ENCODE data around the gene GSAP. TPM values are rescaled to one million over a fixed set of nuclear protein-coding genes. Genes with fewer than 3 reads are reported as not detected.

The GSAP gene
- total and polyA plus RNA-seq, 5 donors from 2014 or later = 1.1 to 6.8 (median 3.2) TPM

DNA sequence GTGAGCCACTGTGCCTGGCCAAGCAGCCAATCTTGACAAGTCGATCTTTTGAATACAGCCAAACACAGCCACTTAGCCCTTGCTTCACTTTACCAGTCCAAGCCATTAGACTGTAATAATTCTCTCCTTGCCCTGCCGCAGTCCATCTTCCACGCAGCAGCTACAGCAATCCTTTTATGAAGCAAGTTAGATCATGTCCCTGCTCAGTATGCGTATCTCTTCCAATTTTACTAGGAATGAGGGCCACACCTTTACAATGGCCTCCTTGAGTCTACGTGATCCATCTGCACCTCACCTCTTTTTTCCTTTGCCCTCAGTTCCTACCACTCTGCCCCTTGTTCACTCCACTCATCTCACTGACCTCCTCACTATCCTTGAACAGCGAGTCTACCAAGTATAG lies 22.2 kb downstream of the GSAP start:
- ATAC-seq (ENCODE audit: low read depth in 2 of 2) (no peak), DNase-seq (no peak)
- Histone ChIP-seq H3K27ac (ENCODE audit: insufficient read depth, low read length, poor library complexity, severe bottlenecking) (no peak overlapping the region), H3K27me3 (ENCODE audit: control insufficient read depth, insufficient read depth, low read length) (peaks cover 4% of the 10 kb centered on the region), H3K4me3 (ENCODE audit: low read depth, low read length) (no peak overlapping the region), H3K9me3 (ENCODE audit: control insufficient read depth in 2 of 2, low read length in 2 of 2) (no peaks in the 10 kb centered on the region), H3K4me1 (ENCODE audit: control insufficient read depth, insufficient read depth, low read length, poor library complexity, severe bottlenecking) (no peaks in the 10 kb centered on the region), H3K36me3 (ENCODE audit: control insufficient read depth, insufficient read depth, low read length) (no peaks in the 10 kb centered on the region)
- H3K27me3 Mint-ChIP-seq = no peaks in the 10 kb centered on the region
- no peak overlapping the region for H3K4me3 Mint-ChIP-seq
- peaks cover 0 to 4% (median 0%) of the 10 kb centered on the region in 7 donors for H3K9me3 Mint-ChIP-seq
- H3K27ac Mint-ChIP-seq = no peak overlapping the region
- peaks cover 3 to 18% (median 10%) of the 10 kb centered on the region in 4 donors for H3K4me1 Mint-ChIP-seq
- peaks cover 30% of the 10 kb centered on the region for H3K36me3 Mint-ChIP-seq

DNA sequence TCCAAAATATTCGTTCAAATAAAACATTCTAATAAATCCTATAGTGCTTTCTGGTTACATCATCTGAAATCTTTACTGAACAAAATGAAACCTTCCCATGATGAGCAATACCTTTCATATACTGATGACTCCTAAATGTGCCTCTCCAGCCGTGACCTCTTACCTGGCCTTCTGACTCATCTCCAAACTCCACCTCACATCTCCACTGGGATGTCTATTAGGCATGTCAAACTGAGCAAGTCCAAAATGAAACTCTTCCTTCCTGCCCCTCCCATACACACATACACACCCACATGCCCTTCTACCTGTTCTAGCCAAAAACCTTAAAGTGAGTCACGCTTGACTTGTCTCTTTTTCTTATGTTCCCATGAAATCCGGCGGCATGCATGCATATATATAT lies 22.9 kb downstream of the GSAP start:
- peak overlapping the region in 1 of 4 donors; percentile 17 for H3K4me3 Mint-ChIP-seq

DNA sequence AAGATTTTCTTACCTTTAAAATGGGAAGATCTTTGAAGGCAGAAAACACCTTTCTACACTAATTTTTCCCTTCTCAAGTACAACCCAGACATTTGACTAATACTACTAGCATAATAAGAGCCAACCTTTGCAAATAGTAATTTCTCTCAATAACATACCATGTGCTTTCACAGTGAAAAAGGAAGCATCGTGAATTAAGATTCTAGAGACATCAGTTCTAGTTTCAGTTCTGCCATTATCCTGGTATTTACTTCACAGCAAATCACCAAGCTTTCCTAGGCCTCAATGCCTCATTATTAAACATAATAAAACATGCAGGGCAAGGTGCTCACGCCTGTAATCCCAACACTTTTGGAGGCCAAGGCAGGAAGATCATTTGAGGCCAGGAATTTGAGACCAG lies 24.9 kb downstream of the GSAP start:
- no peaks in the 10 kb centered on the region for H3K27me3 Mint-ChIP-seq
- Histone ChIP-seq H3K27me3 (ENCODE audit: control insufficient read depth, insufficient read depth, low read length) (no peaks in the 10 kb centered on the region), H3K36me3 (ENCODE audit: control insufficient read depth, insufficient read depth, low read length) (no peaks in the 10 kb centered on the region), H3K27ac (ENCODE audit: insufficient read depth, low read length, poor library complexity, severe bottlenecking) (no peak overlapping the region), H3K4me1 (ENCODE audit: control insufficient read depth, insufficient read depth, low read length, poor library complexity, severe bottlenecking) (no peaks in the 10 kb centered on the region), H3K4me3 (ENCODE audit: low read depth, low read length) (no peak overlapping the region), H3K9me3 (ENCODE audit: control insufficient read depth in 2 of 2, low read length in 2 of 2) (no peaks in the 10 kb centered on the region)
- peaks cover 3 to 18% (median 10%) of the 10 kb centered on the region in 4 donors for H3K4me1 Mint-ChIP-seq
- ATAC-seq (ENCODE audit: low read depth in 2 of 2) (no peak), DNase-seq (peak in 1 of 3 donors; percentile 2)
- H3K9me3 Mint-ChIP-seq = peaks cover 0 to 4% (median 0%) of the 10 kb centered on the region in 7 donors
- H3K36me3 Mint-ChIP-seq = peaks cover 29% of the 10 kb centered on the region
- H3K4me3 Mint-ChIP-seq = no peak overlapping the region
- no peak overlapping the region for H3K27ac Mint-ChIP-seq

More for the DNA sequence above, 22.9 kb downstream of the GSAP start:
- H3K4me3 ChIP-seq (ENCODE audit: low read depth, low read length) = no peak overlapping the region
- H3K36me3 Mint-ChIP-seq = peaks cover 30% of the 10 kb centered on the region
- no peaks in the 10 kb centered on the region for H3K9me3 ChIP-seq (ENCODE audit: control insufficient read depth in 2 of 2, low read length in 2 of 2)
- H3K27ac ChIP-seq (ENCODE audit: insufficient read depth, low read length, poor library complexity, severe bottlenecking) = no peak overlapping the region
- ATAC-seq (ENCODE audit: low read depth in 2 of 2) (peak; percentile 42 to 53), DNase-seq (peak in 1 of 3 donors; percentile 48)
- peak overlapping the region in 2 of 3 donors; percentile 1 to 9 for H3K27ac Mint-ChIP-seq
- H3K27me3 Mint-ChIP-seq = no peaks in the 10 kb centered on the region
- H3K9me3 Mint-ChIP-seq = peaks cover 0 to 4% (median 0%) of the 10 kb centered on the region in 7 donors
- H3K4me1 ChIP-seq (ENCODE audit: control insufficient read depth, insufficient read depth, low read length, poor library complexity, severe bottlenecking) = no peaks in the 10 kb centered on the region
- H3K36me3 ChIP-seq (ENCODE audit: control insufficient read depth, insufficient read depth, low read length) = no peaks in the 10 kb centered on the region
- peaks cover 4% of the 10 kb centered on the region for H3K27me3 ChIP-seq (ENCODE audit: control insufficient read depth, insufficient read depth, low read length)
- peaks cover 3 to 18% (median 10%) of the 10 kb centered on the region in 4 donors for H3K4me1 Mint-ChIP-seq

DNA sequence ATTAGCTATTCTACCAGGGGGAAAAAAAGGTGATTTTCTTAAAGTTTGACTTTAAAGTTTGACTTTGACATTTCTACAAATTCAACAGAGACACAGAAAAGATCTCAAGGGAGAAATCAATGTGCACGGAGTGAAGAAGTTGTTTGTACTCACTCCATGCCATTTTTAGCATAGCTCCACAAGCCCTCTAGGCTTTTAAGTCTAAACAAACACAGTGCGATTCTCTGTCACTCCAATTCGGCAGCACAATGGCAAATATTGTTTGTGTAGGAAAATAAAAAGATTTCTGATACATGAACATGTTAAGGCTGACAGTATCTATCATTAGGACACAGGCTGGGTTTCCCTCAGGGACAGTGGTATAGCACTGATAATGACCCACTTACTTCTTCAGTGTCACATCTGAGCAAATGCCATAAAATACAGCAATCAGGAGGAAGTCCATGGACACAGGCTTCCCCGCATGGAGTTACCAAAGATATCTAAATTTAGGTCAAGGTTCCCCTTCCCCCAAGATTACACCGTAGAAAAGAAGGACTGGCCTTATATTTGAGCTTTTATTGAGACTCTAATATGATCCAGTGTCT lies 28.0 kb downstream of the GSAP start:
- DNase-seq (no peak), ATAC-seq (ENCODE audit: low read depth in 2 of 2) (no peak)
- no peak overlapping the region for H3K4me3 Mint-ChIP-seq
- H3K27me3 Mint-ChIP-seq = no peaks in the 10 kb centered on the region
- no peaks in the 10 kb centered on the region for H3K9me3 ChIP-seq (ENCODE audit: control insufficient read depth in 2 of 2, low read length in 2 of 2)
- no peaks in the 10 kb centered on the region for H3K36me3 ChIP-seq (ENCODE audit: control insufficient read depth, insufficient read depth, low read length)
- no peak overlapping the region for H3K27ac Mint-ChIP-seq
- H3K27ac ChIP-seq (ENCODE audit: insufficient read depth, low read length, poor library complexity, severe bottlenecking) = no peak overlapping the region
- no peaks in the 10 kb centered on the region for H3K4me1 ChIP-seq (ENCODE audit: control insufficient read depth, insufficient read depth, low read length, poor library complexity, severe bottlenecking)
- no peaks in the 10 kb centered on the region for H3K27me3 ChIP-seq (ENCODE audit: control insufficient read depth, insufficient read depth, low read length)
- peaks cover 13% of the 10 kb centered on the region for H3K36me3 Mint-ChIP-seq
- peaks cover under 1 to 11% (median 3%) of the 10 kb centered on the region in 4 donors for H3K4me1 Mint-ChIP-seq
- H3K4me3 ChIP-seq (ENCODE audit: low read depth, low read length) = no peak overlapping the region
- H3K9me3 Mint-ChIP-seq = peaks cover 0 to 2% (median 0%) of the 10 kb centered on the region in 7 donors

DNA sequence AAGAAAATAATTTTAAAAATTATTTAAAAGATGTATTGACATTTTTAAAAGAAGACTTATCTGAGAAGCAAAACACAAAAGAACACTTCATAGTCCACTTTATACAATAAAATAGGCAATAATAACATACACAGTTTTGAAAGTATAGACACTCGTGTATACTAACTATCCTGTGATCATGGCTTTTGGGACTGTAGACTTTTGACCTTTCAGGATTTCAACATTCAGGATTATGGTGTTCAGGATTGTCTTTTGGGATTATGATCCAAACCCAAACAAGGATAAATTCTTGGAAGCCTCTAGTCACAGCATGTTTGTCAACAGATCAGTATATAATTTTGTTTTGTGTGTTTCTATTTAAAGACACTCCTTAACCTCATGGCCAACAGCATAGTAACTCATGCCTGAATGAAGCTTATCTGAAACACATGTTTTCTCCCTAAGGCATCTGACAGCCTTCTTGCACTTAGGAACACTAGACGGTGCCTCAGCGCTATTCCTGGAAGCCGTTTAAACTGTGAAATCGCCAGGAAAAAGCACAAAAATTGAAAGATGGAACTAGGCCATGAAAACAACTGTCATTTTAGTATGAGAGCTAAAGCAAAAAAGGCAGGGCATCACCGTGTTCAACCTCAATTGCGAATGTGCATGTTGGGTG lies 29.9 kb downstream of the GSAP start:
- no peak for ATAC-seq (ENCODE audit: low read depth in 2 of 2)
- Mint-ChIP-seq H3K27me3 (no peaks in the 10 kb centered on the region), H3K36me3 (peaks cover 22% of the 10 kb centered on the region)

DNA sequence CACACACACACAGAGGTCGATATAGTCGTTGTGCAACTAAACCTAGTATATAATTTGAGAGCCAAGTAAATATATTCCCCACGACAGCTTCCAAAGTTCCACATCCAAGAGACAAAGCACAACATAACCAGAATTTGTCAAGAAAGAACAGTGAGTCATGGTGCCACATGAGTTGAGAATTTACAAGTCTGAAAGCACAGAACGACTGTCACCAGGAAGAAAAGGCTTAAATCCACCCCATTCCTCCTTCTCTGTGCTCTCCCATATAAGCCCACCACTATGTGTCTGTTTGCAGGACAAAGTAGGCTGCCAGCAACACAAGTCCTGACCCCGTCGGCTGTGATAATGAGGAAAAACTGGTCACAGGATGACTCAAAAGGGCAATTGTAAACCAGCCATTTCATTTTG lies 32.8 kb downstream of the GSAP start:
- Mint-ChIP-seq H3K4me1 (peaks cover 0 to 2% (median 0%) of the 10 kb centered on the region in 4 donors), H3K9me3 (peaks cover 0 to 3% (median 0%) of the 10 kb centered on the region in 7 donors), H3K4me3 (no peak overlapping the region), H3K27me3 (peaks cover 7% of the 10 kb centered on the region), H3K36me3 (peaks cover 32% of the 10 kb centered on the region), H3K27ac (no peak overlapping the region)
- Histone ChIP-seq H3K27me3 (ENCODE audit: control insufficient read depth, insufficient read depth, low read length) (peaks cover 8% of the 10 kb centered on the region), H3K27ac (ENCODE audit: insufficient read depth, low read length, poor library complexity, severe bottlenecking) (no peak overlapping the region), H3K9me3 (ENCODE audit: control insufficient read depth in 2 of 2, low read length in 2 of 2) (no peaks in the 10 kb centered on the region), H3K4me3 (ENCODE audit: low read depth, low read length) (no peak overlapping the region), H3K36me3 (ENCODE audit: control insufficient read depth, insufficient read depth, low read length) (no peaks in the 10 kb centered on the region), H3K4me1 (ENCODE audit: control insufficient read depth, insufficient read depth, low read length, poor library complexity, severe bottlenecking) (no peaks in the 10 kb centered on the region)
- ATAC-seq (ENCODE audit: low read depth in 2 of 2) = no peak
- no peak for DNase-seq

More for the DNA sequence above, 29.9 kb downstream of the GSAP start:
- H3K9me3 Mint-ChIP-seq = peaks cover 0 to 2% (median 0%) of the 10 kb centered on the region in 7 donors
- no peaks in the 10 kb centered on the region for H3K4me1 ChIP-seq (ENCODE audit: control insufficient read depth, insufficient read depth, low read length, poor library complexity, severe bottlenecking)
- no peak overlapping the region for H3K4me3 Mint-ChIP-seq
- H3K36me3 ChIP-seq (ENCODE audit: control insufficient read depth, insufficient read depth, low read length) = no peaks in the 10 kb centered on the region
- no peak overlapping the region for H3K27ac Mint-ChIP-seq
- H3K27me3 ChIP-seq (ENCODE audit: control insufficient read depth, insufficient read depth, low read length) = peaks cover 2% of the 10 kb centered on the region
- no peak overlapping the region for H3K4me3 ChIP-seq (ENCODE audit: low read depth, low read length)
- no peak overlapping the region for H3K27ac ChIP-seq (ENCODE audit: insufficient read depth, low read length, poor library complexity, severe bottlenecking)
- no peaks in the 10 kb centered on the region for H3K9me3 ChIP-seq (ENCODE audit: control insufficient read depth in 2 of 2, low read length in 2 of 2)
- DNase-seq = no peak
- H3K4me1 Mint-ChIP-seq = peaks cover 0 to 2% (median 1%) of the 10 kb centered on the region in 4 donors

DNA sequence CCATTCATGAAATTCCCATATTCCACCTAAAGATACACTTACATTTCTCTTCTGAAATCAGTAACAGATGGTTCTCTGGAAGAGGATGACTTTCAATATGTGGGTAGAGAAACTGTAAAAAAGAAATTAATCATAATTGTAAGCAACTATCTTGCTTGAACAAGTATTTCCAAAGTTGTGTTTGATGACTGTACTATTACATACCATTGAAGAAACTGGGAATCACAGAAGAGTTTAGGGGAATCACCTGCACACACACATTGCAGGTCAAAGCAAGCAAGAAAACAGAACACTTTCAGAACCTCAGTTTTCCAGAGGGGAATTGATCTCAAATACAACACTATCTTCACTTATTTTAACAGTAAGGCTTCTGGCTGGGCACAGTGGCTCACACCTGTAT lies 33.6 kb downstream of the GSAP start:
- no peak overlapping the region for H3K4me3 ChIP-seq (ENCODE audit: low read depth, low read length)
- H3K27me3 ChIP-seq (ENCODE audit: control insufficient read depth, insufficient read depth, low read length) = peaks cover 8% of the 10 kb centered on the region
- H3K9me3 Mint-ChIP-seq = peaks cover 0 to 3% (median 0%) of the 10 kb centered on the region in 7 donors
- no peak overlapping the region for H3K27ac Mint-ChIP-seq
- H3K4me1 ChIP-seq (ENCODE audit: control insufficient read depth, insufficient read depth, low read length, poor library complexity, severe bottlenecking) = no peaks in the 10 kb centered on the region
- H3K9me3 ChIP-seq (ENCODE audit: control insufficient read depth in 2 of 2, low read length in 2 of 2) = no peaks in the 10 kb centered on the region
- peaks cover 0 to 2% (median 0%) of the 10 kb centered on the region in 4 donors for H3K4me1 Mint-ChIP-seq
- no peak overlapping the region for H3K4me3 Mint-ChIP-seq
- peaks cover 37% of the 10 kb centered on the region for H3K36me3 Mint-ChIP-seq
- peaks cover 9% of the 10 kb centered on the region for H3K27me3 Mint-ChIP-seq
- H3K27ac ChIP-seq (ENCODE audit: insufficient read depth, low read length, poor library complexity, severe bottlenecking) = no peak overlapping the region
- DNase-seq = no peak
- no peak for ATAC-seq (ENCODE audit: low read depth in 2 of 2)
- no peaks in the 10 kb centered on the region for H3K36me3 ChIP-seq (ENCODE audit: control insufficient read depth, insufficient read depth, low read length)
